HG02623 (cell line): ENCODE data around the gene AADACL2.

ENCODE experiments used
- ATAC-seq: cut with Tn5 transposase; IDR thresholded peaks from one replicate; pipeline ENCODE4 v1.9.1; 2021; ENCODE audit warnings: moderate library complexity; ENCODE audit not compliant: unreplicated experiment

The AADACL2 gene

DNA sequence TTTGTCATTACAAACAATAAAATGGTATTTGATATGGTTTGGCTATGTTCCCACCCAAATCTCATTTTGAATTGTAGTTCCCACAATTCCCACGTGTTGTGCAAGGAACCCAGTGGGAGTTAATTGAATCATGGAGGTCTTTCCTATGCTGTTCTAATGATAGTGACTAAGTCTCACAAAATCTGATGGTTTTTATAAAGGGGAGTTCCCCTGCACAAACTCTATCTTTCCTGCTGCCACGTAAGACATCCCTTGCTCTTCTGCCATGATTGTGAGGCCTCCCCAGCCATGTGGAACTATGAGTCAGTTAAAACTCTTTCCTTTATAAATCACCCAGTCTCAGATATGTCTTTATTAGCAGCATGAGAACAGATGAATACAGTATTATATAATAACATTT is 64.7 kb downstream of the AADACL2 start:
- ATAC-seq, result no peak

DNA sequence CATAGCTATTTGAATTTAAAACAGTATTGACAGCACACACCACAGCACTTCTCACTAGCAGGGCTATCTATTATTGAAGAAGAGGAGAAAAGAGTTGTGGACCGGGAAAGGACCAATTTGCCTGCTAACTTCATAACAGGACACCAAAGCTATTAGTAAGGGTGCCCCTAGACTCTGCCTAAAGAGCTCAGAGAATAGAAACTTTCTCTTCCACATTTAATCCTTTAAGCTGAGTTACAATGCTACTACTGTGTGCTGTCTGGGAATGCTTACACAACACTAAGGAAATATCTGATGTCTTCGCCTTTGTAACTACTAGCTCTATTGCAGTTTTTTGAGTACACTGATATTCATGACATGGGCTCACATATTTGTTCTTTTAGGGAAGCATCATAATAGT is 66.7 kb downstream of the AADACL2 start:
- ATAC-seq, result no peak

DNA sequence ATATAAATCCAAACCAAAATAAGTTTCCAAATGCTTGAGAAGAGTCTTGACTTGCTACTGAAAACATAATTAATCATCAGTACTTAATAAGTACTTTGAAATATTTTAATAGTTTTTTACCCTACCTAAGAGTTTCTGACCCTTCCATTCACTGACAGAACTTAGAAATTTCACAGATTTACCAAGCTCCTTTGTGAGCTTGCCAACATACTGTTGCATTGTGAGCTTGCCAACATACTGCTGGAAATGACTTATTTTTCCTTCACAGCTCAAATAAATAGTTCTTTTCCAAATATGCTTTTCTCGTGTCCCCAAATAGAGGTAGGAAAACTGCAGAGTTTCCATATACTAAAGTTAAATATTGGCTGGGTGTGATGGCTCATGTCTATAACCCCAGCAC is 70.5 kb downstream of the AADACL2 start:
- no peak for ATAC-seq

DNA sequence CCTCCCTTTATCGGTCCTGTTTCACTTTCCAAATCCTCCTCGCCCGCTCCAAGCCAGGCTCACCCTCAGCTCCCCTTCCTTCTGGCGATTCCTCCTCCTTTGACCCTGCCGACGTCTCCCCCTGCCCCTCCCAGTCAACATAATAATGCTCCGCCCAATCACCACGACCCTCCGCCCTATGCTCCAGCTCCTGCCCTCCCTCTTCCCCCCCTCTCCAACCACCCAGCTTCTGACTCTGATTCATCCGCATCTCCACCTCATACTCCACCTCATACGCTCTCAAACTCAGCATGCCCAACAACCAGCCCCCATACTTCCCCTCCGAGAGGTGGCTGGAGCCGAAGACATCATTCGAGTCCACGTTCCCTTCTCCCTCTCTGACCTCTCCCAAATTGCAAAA is 73.1 kb downstream of the AADACL2 start:
- ATAC-seq, result no peak
